ENCODE results near the gene TAL2. TPM values are rescaled to one million over a fixed set of nuclear protein-coding genes. Genes with fewer than 3 reads are reported as not detected.

TAL2 gene
- total and polyA plus RNA-seq, 10 of the 15 experiments (the other 5 are each of a cell fraction or from before 2014, with no cell fraction given), result 0.16 to 0.51 (median 0.34) TPM; not detected in 1

- TF ChIP-seq BCLAF1 (IDR thresholded peaks at IDR 0.05), result no peak
- no peak for TF ChIP-seq NFXL1 (IDR thresholded peaks at IDR 0.05; ENCODE audit: borderline replicate concordance)
- no peak for TF ChIP-seq ZZZ3 (IDR thresholded peaks at IDR 0.05; ENCODE audit: control insufficient read depth, insufficient read length, low read depth)
- no peak for TF ChIP-seq ATF2 (IDR thresholded peaks at IDR 0.05; ENCODE audit: low read length)
- no peak for TF ChIP-seq SMC3 (IDR thresholded peaks at IDR 0.05; ENCODE audit: borderline replicate concordance, low read length)
Observed at GRCh38 chr9:105711867-105712266, 49.6 kb downstream of the TAL2 start (continued).

GRCh38 chr9:105712297-105712696, 50.0 kb downstream of the TAL2 start:
- Histone ChIP-seq H3K4me3 (no peak overlapping the region), H3K27ac (ENCODE audit: control insufficient read depth, insufficient read depth) (no peak overlapping the region), H3K36me3 (ENCODE audit: control insufficient read depth in 2 of 2, insufficient read depth in 2 of 2, low read length in 1 of 2) (peaks cover 0 to 3% of the 10 kb centered on the region in 2 experiments; a peak in 2 of 4 replicates), H2AFZ (ENCODE audit: control insufficient read depth, low read depth, low read length) (no peak overlapping the region), H3K9me3 (replicated peaks; ENCODE audit: control insufficient read depth, insufficient read depth, low read length) (no peaks in the 10 kb centered on the region; the same call in 2 of the 3 replicates), H4K20me1 (ENCODE audit: control insufficient read depth, insufficient read depth) (no peaks in the 10 kb centered on the region), H3K4me2 (ENCODE audit: control insufficient read depth, insufficient read depth) (no peak overlapping the region), H3K79me2 (ENCODE audit: control insufficient read depth, insufficient read depth, low read length) (no peaks in the 10 kb centered on the region), H3K9ac (ENCODE audit: control insufficient read depth, insufficient read depth, low read length) (no peak overlapping the region), H3K4me1 (ENCODE audit: control insufficient read depth, insufficient read depth, low read length) (no peaks in the 10 kb centered on the region), H3K27me3 (replicated peaks in 1 of 2; ENCODE audit: control insufficient read depth in 2 of 2, insufficient read depth in 2 of 2, low read length in 1 of 2) (no peaks in the 10 kb centered on the region)
- intact Hi-C loops (cut with micrococcal nuclease; ENCODE audit: unreplicated experiment), result no loop called here
- in situ Hi-C loops (cut with MboI), result loop anchor here (5.0 kb wide), 1 partner anchor 100 kb away; no protein-coding TSS in a partner anchor
- DNase-seq (ENCODE audit: low read depth, low spot score) (no peak), FAIRE-seq (no peak), ATAC-seq (no peak)
- BruUV-seq (replicated peaks), result no TSS peak
- 96% methylated on average over 1 of the region's 1 CpG for WGBS (ENCODE audit: insufficient coverage, insufficient replicate concordance, low lambda C conversion rate, missing lambda C conversion rate)
- ChIA-PET RAD21 (ENCODE audit: unreplicated experiment) (no interaction called here), POLR2A (no interaction called here), CTCF (no interaction called here), SMC1A (ENCODE audit: uncharacterized antibody, unreplicated experiment) (interaction anchor here (1.2 kb wide), 1 partner anchor 11 kb away, joined by 5 read pairs; no protein-coding TSS in a partner anchor)
- TF ChIP-seq KDM1A (IDR thresholded peaks at IDR 0.05; ENCODE audit: borderline replicate concordance) (no peak), E4F1 (IDR thresholded peaks at IDR 0.05; ENCODE audit: borderline replicate concordance, partially characterized antibody) (no peak), SMC3 (IDR thresholded peaks at IDR 0.05; ENCODE audit: borderline replicate concordance, low read length) (no peak), NR2C2 (IDR thresholded peaks at IDR 0.05; ENCODE audit: borderline replicate concordance, control insufficient read depth, insufficient read length, low read depth) (no peak), MTA3 (IDR thresholded peaks at IDR 0.05; ENCODE audit: borderline replicate concordance, low read length) (no peak), NFXL1 (IDR thresholded peaks at IDR 0.05; ENCODE audit: borderline replicate concordance) (no peak), SRF (IDR thresholded peaks at IDR 0.05; ENCODE audit: low read depth in 2 of 2, low read length in 2 of 2) (no peak), YY1 (IDR thresholded peaks at IDR 0.05; ENCODE audit: low read depth, low read length) (no peak), JUND (IDR thresholded peaks at IDR 0.05; ENCODE audit: low read depth, low read length) (no peak), DPF2 (IDR thresholded peaks at IDR 0.05) (no peak), ZBED1 (IDR thresholded peaks at IDR 0.05; ENCODE audit: borderline replicate concordance) (no peak), MEF2A (IDR thresholded peaks at IDR 0.05; ENCODE audit: insufficient read depth, low read depth, low read length) (no peak), ZNF24 (IDR thresholded peaks at IDR 0.05) (no peak)
